B cell (primary cell): ENCODE data around the gene FSCN2. TPM values are rescaled to one million over a fixed set of nuclear protein-coding genes. Genes with fewer than 3 reads are reported as not detected.

Experiments
- ATAC-seq: fragments of 200-7000 bp; cut with Tn5 transposase; one replicate; pipeline ENCODE4 v1.10.0; 2021; ENCODE audit warnings: low read depth, mild to moderate bottlenecking, moderate number of reproducible peaks, moderate library complexity
- CTCF ChIA-PET: fragments of 350-600 bp; sonication (Branson Sonifier 250); formaldehyde crosslinking; loops from one replicate; lab custom pipeline; 2021; ENCODE audit warnings: antibody characterized with exemption, inconsistent platforms; lab: Charles Lee
- POLR2A ChIA-PET: fragments of 350-600 bp; sonication (Branson Sonifier 250); formaldehyde crosslinking; loops from one replicate; lab custom pipeline; 2021; ENCODE audit warnings: antibody characterized with exemption; lab: Charles Lee
- DNase-seq: peaks from one replicate; pipeline ENCODE4 v3.0.0; 2013
- H2AFZ ChIP-seq: 2 replicates; pipeline ENCODE4 v1.6.1; 2012; ENCODE audit warnings: mild to moderate bottlenecking, low read depth, low read length; ENCODE audit not compliant: insufficient read depth, poor library complexity, severe bottlenecking
- H3K27ac ChIP-seq, 2 donors: 1 replicate in 1 of 2; 2 replicates in 1 of 2; pipeline ENCODE4 v1.5.1; 2012 to 2013; ENCODE audit warnings: low read length in 2 of 2, mild to moderate bottlenecking in 2 of 2, moderate library complexity in 1 of 2
- H3K27me3 ChIP-seq, 4 experiments: fragments of 200-600 bp in 1 of 4; sonication (generic) in 1 of 4; replicated peaks in 1 of 4; 1 replicate in 2 of 4; 2 replicates in 2 of 4; pipeline versions ENCODE4 v1.6.1 to v1.7.0; 2013 to 2016; ENCODE audit warnings: low read length in 3 of 4, mild to moderate bottlenecking in 2 of 4, mixed read lengths in 1 of 4, moderate library complexity in 1 of 4; ENCODE audit not compliant: insufficient read depth in 4 of 4, control insufficient read depth in 3 of 4; ENCODE audit errors: control extremely low read depth in 1 of 4
- H3K36me3 ChIP-seq, 2 experiments: replicated peaks in 1 of 2; 1 replicate in 1 of 2; 2 replicates in 1 of 2; pipeline versions ENCODE4 v1.6.1 to v1.7.1; 2013; ENCODE audit warnings: low read length in 1 of 2; ENCODE audit not compliant: insufficient read depth in 2 of 2, control insufficient read depth in 1 of 2; ENCODE audit errors: control extremely low read depth in 1 of 2, extremely low read depth in 1 of 2
- H3K4me1 ChIP-seq, 2 donors: fragments of 200-600 bp in 1 of 2; sonication (generic) in 1 of 2; 1 replicate in 1 of 2; 2 replicates in 1 of 2; pipeline versions ENCODE4 v1.5.1 to v1.6.1; 2013 to 2017; ENCODE audit warnings: low read length in 2 of 2; ENCODE audit not compliant: control insufficient read depth in 2 of 2, insufficient read depth in 2 of 2
- H3K4me2 ChIP-seq: replicated peaks from 2 replicates; pipeline ENCODE3; 2012; ENCODE audit warnings: mild to moderate bottlenecking, low read depth, low read length; ENCODE audit not compliant: poor library complexity, severe bottlenecking
- H3K4me3 ChIP-seq, 5 experiments: fragments of 200-600 bp in 1 of 5; sonication (generic) in 1 of 5; 1 replicate in 3 of 5; 2 replicates in 2 of 5; pipeline versions ENCODE4 v1.5.1 to v1.7.0; 2011 to 2016; ENCODE audit warnings: low read length in 4 of 5, mild to moderate bottlenecking in 4 of 5, low read depth in 2 of 5, control low read depth in 1 of 5, moderate library complexity in 1 of 5; ENCODE audit not compliant: insufficient read depth in 1 of 5; ENCODE audit errors: control extremely low read depth in 1 of 5, extremely low read depth in 1 of 5
- H3K79me2 ChIP-seq: fragments of 200-600 bp; sonication (generic); one replicate; pipeline ENCODE4 v1.6.0; 2016; ENCODE audit warnings: low read length; ENCODE audit not compliant: control insufficient read depth, insufficient read depth
- H3K9ac ChIP-seq: fragments of 200-600 bp; sonication (generic); 2 replicates; pipeline ENCODE4 v1.6.1; 2017; ENCODE audit warnings: mild to moderate bottlenecking, low read length, moderate library complexity
- H3K9me3 ChIP-seq, 3 donors: one replicate each; pipeline versions ENCODE4 v1.6.1 to v1.7.1; 2013; ENCODE audit warnings: low read length in 2 of 3; ENCODE audit not compliant: control insufficient read depth in 2 of 3, insufficient read depth in 1 of 3; ENCODE audit errors: control extremely low read depth in 1 of 3
- H4K20me1 ChIP-seq: 2 replicates; pipeline ENCODE4 v1.6.0; 2012; ENCODE audit warnings: mild to moderate bottlenecking, low read length; ENCODE audit not compliant: insufficient read depth, control insufficient read depth, poor library complexity, severe bottlenecking
- H3K27ac Mint-ChIP-seq: one replicate; pipeline ENCODE4 v1.8.0; 2021; ENCODE audit warnings: mixed read lengths
- H3K27me3 Mint-ChIP-seq: one replicate; pipeline ENCODE4 v1.8.0; 2021; ENCODE audit warnings: mixed read lengths
- H3K4me1 Mint-ChIP-seq: one replicate; pipeline ENCODE4 v1.8.0; 2021; ENCODE audit warnings: mixed read lengths
- H3K4me3 Mint-ChIP-seq: one replicate; pipeline ENCODE4 v1.8.0; 2021; ENCODE audit warnings: mixed read lengths
- H3K9me3 Mint-ChIP-seq: one replicate; pipeline ENCODE4 v1.8.0; 2022; ENCODE audit warnings: mixed read lengths; ENCODE audit not compliant: insufficient read depth
- EZH2 ChIP-seq: IDR thresholded peaks from 2 replicates; pipeline ENCODE4 v1.6.1; 2012; ENCODE audit warnings: borderline replicate concordance, low read depth, mild to moderate bottlenecking, moderate library complexity, low read length; ENCODE audit not compliant: insufficient read depth, poor library complexity, severe bottlenecking
- WGBS: methylation state at CpG from one replicate; pipeline ENCODE4 v1.1.5; 2013; ENCODE audit warnings: missing lambda C conversion rate; ENCODE audit not compliant: insufficient coverage; 5-methylcytosine and 5-hydroxymethylcytosine counted together
- intact Hi-C: fragments of 100-400 bp; cut with micrococcal nuclease; formaldehyde crosslinking; loops from one replicate; pipeline ENCODE4 v1.10.0; 2022
- polyA plus RNA-seq: library from polyadenylated mRNA; depleted of rRNA; stranded (reverse); fragments of >200 nt; gene quantifications from 2 replicates; pipeline ENCODE4 v1.2.3, GENCODE V29; 2012
- total RNA-seq, 2 donors: library from RNA; stranded (reverse); fragments of 120-200 nt in 1 of 2; gene quantifications; 1 replicate in 1 of 2; 2 replicates in 1 of 2; pipeline versions ENCODE4 v1.2.3 to v1.2.4, GENCODE V29; 2013 to 2022
- TF ChIP-seq, protein P1 (sequence below): fragments of 200-600 bp; IDR thresholded peaks from one replicate; pipeline ENCODE4 v1.8.0; 2022; ENCODE audit warnings: antibody characterized with exemption, mild to moderate bottlenecking

FSCN2 gene
- total and polyA plus RNA-seq, 2 donors (not counting 1 experiment from before 2014, with no cell fraction given) = 6.3 to 12.0 TPM

DNA sequence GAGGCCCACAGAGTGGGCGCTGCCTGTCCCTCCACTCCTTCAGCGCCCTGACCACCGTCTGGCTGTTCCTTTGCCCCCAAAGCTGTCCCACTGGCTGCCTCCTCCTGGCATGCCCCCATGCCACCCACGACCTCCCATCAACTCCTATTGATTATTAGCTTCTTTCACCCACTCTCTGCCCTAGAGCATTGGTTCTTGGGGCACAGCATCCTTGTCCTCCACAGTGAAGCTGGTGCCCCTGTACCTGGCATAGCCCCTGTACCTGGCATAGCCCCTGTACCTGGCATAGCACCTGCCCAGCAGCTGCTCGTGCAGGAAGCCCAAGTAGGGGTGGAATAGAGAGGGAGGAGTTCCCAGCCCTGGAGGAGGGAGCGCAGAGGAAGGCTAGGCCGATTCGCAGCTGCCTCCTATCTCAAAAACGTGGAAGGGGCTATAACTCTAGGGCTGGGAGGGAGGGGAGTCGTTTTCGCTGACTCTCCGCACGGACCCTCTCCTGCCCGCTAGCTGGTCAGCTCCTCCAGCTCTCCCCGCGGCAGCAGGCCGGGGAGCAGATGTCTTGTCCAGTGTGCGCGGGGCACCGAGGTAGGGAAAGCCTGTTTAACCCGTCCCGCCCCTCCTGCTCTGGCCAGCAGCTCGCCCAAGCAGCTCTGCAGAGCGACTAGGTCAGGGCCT, 9.9 kb upstream of the FSCN2 start:
- H3K4me1 ChIP-seq = peaks cover 37 to 61% of the 10 kb centered on the region in 2 donors
- peak overlapping the region; percentile 87 for H2AFZ ChIP-seq
- H3K79me2 ChIP-seq = peaks cover 54% of the 10 kb centered on the region

More for the DNA sequence above, 9.9 kb upstream of the FSCN2 start:
- Mint-ChIP-seq H3K4me1 (peaks cover 48% of the 10 kb centered on the region), H3K27me3 (no peaks in the 10 kb centered on the region), H3K9me3 (no peaks in the 10 kb centered on the region), H3K27ac (peak overlapping the region; percentile 99), H3K4me3 (peak overlapping the region; percentile 98)
- peaks cover 10% of the 10 kb centered on the region for H4K20me1 ChIP-seq
- TF ChIP-seq, protein P1, sequence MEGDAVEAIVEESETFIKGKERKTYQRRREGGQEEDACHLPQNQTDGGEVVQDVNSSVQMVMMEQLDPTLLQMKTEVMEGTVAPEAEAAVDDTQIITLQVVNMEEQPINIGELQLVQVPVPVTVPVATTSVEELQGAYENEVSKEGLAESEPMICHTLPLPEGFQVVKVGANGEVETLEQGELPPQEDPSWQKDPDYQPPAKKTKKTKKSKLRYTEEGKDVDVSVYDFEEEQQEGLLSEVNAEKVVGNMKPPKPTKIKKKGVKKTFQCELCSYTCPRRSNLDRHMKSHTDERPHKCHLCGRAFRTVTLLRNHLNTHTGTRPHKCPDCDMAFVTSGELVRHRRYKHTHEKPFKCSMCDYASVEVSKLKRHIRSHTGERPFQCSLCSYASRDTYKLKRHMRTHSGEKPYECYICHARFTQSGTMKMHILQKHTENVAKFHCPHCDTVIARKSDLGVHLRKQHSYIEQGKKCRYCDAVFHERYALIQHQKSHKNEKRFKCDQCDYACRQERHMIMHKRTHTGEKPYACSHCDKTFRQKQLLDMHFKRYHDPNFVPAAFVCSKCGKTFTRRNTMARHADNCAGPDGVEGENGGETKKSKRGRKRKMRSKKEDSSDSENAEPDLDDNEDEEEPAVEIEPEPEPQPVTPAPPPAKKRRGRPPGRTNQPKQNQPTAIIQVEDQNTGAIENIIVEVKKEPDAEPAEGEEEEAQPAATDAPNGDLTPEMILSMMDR = no peak
- TF ChIP-seq EZH2 = no peak
- ChIA-PET POLR2A (interaction anchor here (0.5 to 3.0 kb wide), 13 partner anchors 10 to 281 kb away, joined by 3 to 32 read pairs (median 5); partner anchors contain the start of gene FAAP100), CTCF (interaction anchor here (1.0 to 7.3 kb wide), 15 partner anchors 8 to 265 kb away, joined by 3 to 75 read pairs (median 6); partner anchors contain the start of gene FAAP100)
- H3K9me3 ChIP-seq = no peaks in the 10 kb centered on the region
- ATAC-seq (no peak), DNase-seq (no peak)
- H3K4me3 ChIP-seq = peak overlapping the region in 4 of 5 experiments; percentile 59 to 94 (median 72)
- peak overlapping the region; percentile 87 for H3K9ac ChIP-seq
- peak overlapping the region; percentile 97 to 98 for H3K27ac ChIP-seq
- H3K4me2 ChIP-seq = peak overlapping the region; percentile 99
- no peaks in the 10 kb centered on the region for H3K27me3 ChIP-seq
- intact Hi-C loops = loop anchor here (5.0 to 10.0 kb wide), 4 partner anchors 223 to 1256 kb away; partner anchors contain the start of genes P4HB, RNF213 and SLC38A10
- 54% methylated on average over 17 of the region's 24 CpGs for WGBS
- H3K36me3 ChIP-seq = peaks cover 0 to 6% of the 10 kb centered on the region in 2 experiments
